ENCODE measurements around the gene RALY. TPM values are rescaled to one million over a fixed set of nuclear protein-coding genes. Genes with fewer than 3 reads are reported as not detected.
A peak's percentile ranks its signal among the peaks of the same experiment; 100 is the strongest.

Gene RALY
- total RNA-seq, 4 donors from 2014 or later = 71.6 to 166 (median 149) TPM

DNA sequence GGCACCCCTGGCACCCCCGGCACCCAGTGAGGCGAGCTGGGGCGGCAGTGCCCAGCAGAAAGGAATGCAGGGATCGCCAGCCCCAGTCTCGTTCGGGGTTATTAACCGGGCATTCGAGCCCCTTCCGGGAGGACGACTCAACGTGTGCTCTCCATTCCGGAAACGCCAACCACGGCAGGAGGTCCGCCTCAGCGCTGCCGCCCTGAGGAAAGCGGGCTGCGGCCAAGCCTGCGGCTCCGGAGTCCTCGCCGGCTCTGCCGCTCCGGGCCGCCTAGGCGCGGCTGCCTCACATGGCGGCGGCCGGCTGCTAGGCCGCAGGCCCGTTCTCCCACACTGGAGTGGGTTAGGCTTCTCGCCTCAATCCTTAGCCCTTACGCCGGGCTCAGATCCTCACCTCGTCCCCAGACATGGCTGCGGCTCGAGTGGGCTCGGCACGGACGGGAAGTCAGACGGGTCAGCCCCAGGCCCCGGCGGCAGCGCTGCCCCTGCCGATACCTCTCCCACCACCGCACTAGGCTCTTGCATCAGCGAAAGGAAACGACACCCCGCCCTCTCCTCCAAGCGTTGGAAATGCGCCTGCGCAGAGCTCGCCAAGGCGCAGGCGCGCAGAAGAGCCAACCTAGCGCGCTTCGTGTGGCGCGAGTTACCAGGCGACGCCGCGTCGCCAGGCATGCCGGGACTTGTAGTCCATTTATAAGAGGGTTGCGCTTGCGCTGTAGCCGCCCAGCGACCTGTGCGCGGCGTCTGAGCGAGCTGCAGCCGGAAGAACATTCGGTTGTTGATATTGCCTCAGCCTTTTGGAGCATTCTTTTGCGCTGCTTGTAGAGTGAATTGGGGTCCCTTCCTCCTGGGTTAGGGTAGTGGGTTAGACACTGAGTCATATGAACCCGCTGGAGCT is 118.2 kb downstream of the RALY start, which contains the start of gene EIF2S2:
Gene EIF2S2, minus strand, starts transcription at position 542 of the 898 bp plus-strand sequence. Its CDS starts 133 bp downstream, at position 409.
- in situ Hi-C loops (cut with MboI; ENCODE audit: low pct_ligation_motif_present in 1 of 4, low pct_unique_long_range_greater_than_20kb in 1 of 4, low sequenced_read_pairs in 3 of 4) (no loop called here), intact Hi-C loops (cut with DNase I; ENCODE audit: low total_unique reads) (no loop called here)
- Histone ChIP-seq H3K9me3 (no peaks in the 10 kb centered on the region), H3K4me3 (peak within 1 kb of the TSS; percentile 58 to 98 (median 76)), H3K27ac (peak within 1 kb of the TSS; percentile 96 to 100 (median 96)), H3K4me1 (peaks cover 12 to 42% (median 23%) of the 10 kb centered on the region in 4 donors), H3K36me3 (peaks cover 0 to 8% (median 2%) of the 10 kb centered on the region in 4 donors), H3K27me3 (no peaks in the 10 kb centered on the region)
- TF ChIP-seq, protein P1, sequence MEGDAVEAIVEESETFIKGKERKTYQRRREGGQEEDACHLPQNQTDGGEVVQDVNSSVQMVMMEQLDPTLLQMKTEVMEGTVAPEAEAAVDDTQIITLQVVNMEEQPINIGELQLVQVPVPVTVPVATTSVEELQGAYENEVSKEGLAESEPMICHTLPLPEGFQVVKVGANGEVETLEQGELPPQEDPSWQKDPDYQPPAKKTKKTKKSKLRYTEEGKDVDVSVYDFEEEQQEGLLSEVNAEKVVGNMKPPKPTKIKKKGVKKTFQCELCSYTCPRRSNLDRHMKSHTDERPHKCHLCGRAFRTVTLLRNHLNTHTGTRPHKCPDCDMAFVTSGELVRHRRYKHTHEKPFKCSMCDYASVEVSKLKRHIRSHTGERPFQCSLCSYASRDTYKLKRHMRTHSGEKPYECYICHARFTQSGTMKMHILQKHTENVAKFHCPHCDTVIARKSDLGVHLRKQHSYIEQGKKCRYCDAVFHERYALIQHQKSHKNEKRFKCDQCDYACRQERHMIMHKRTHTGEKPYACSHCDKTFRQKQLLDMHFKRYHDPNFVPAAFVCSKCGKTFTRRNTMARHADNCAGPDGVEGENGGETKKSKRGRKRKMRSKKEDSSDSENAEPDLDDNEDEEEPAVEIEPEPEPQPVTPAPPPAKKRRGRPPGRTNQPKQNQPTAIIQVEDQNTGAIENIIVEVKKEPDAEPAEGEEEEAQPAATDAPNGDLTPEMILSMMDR (IDR thresholded peaks at IDR 0.05) = peak in 1 of 5 experiments; percentile 19
- TF ChIP-seq POLR2A (IDR thresholded peaks at IDR 0.05) (peak; percentile 98), POLR2AphosphoS5 (IDR thresholded peaks at IDR 0.05) (peak; percentile 97 to 99 (median 99)), EP300 (IDR thresholded peaks at IDR 0.05; ENCODE audit: low read depth) (no peak)
- peak; percentile 97 for DNase-seq
- WGBS, 2 donors (ENCODE audit: low coverage in 1 of 2) = 0% methylated on average over 35 of the region's 81 CpGs; no CpG with 5 or more reads in 1 of the 2 donors

DNA sequence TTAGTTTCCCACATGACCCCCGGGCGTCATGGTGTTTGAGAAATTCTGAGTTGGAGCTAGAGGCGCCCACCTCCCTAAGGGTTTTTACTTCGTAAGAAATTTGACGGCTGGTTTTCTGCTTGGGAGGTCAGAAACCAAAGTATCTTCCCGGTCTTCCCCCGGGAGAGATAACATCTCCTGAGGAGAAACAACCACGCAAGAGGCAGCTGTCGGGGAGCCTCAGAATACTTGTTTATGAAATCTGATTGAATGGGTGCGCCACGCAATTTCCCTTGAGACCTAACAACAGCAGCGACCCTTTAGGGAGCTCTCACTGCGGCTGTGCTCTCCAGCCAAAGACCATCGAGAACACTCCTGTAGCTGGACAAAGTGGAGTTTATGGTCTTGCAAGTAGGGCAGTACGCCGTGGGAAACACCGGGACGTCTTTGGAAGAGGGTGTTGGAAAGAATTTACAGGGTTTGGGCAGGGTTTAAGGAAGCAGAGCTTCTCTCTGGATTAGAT is 118.9 kb downstream of the RALY start:
- in situ Hi-C loops (cut with MboI; ENCODE audit: low pct_ligation_motif_present in 1 of 4, low pct_unique_long_range_greater_than_20kb in 1 of 4, low sequenced_read_pairs in 3 of 4) (no loop called here), intact Hi-C loops (cut with DNase I; ENCODE audit: low total_unique reads) (no loop called here)
- Histone ChIP-seq H3K9me3 (no peaks in the 10 kb centered on the region), H3K4me3 (peak overlapping the region; percentile 34 to 98 (median 76)), H3K27ac (peak overlapping the region; percentile 96 to 100 (median 96)), H3K27me3 (no peaks in the 10 kb centered on the region), H3K4me1 (peaks cover 7 to 39% (median 22%) of the 10 kb centered on the region in 4 donors), H3K36me3 (peaks cover 0 to 8% (median 2%) of the 10 kb centered on the region in 4 donors)
- WGBS, 2 donors (ENCODE audit: low coverage in 1 of 2) = 2% methylated on average over 18 of the region's 18 CpGs; no CpG with 5 or more reads in 1 of the 2 donors
- peak; percentile 36 for DNase-seq
- no peak for TF ChIP-seq POLR2AphosphoS5 (IDR thresholded peaks at IDR 0.05)
- TF ChIP-seq EP300 (IDR thresholded peaks at IDR 0.05; ENCODE audit: low read depth) = no peak
- TF ChIP-seq, protein P1 (IDR thresholded peaks at IDR 0.05) = no peak
- no peak for TF ChIP-seq POLR2A (IDR thresholded peaks at IDR 0.05)

- DNase-seq = no peak
- H3K9me3 ChIP-seq = no peaks in the 10 kb centered on the region
- in situ Hi-C loops (cut with MboI; ENCODE audit: low pct_ligation_motif_present in 1 of 4, low pct_unique_long_range_greater_than_20kb in 1 of 4, low sequenced_read_pairs in 3 of 4) = no loop called here
- intact Hi-C loops (cut with DNase I; ENCODE audit: low total_unique reads) = no loop called here
- no peak overlapping the region for H3K27ac ChIP-seq
- WGBS, 2 donors (ENCODE audit: low coverage in 1 of 2) = 88 to 93% methylated on average over 4 of the region's 4 CpGs
- no peaks in the 10 kb centered on the region for H3K27me3 ChIP-seq
- peaks cover 0 to 18% (median 11%) of the 10 kb centered on the region in 4 donors for H3K4me1 ChIP-seq
- TF ChIP-seq POLR2A (IDR thresholded peaks at IDR 0.05) = no peak
- no peak for TF ChIP-seq EP300 (IDR thresholded peaks at IDR 0.05; ENCODE audit: low read depth)
- TF ChIP-seq POLR2AphosphoS5 (IDR thresholded peaks at IDR 0.05) = no peak
- TF ChIP-seq, protein P1 (IDR thresholded peaks at IDR 0.05) = no peak
- H3K36me3 ChIP-seq = no peaks in the 10 kb centered on the region
- H3K4me3 ChIP-seq = no peak overlapping the region
These were observed 121.1 kb downstream of the RALY start for GRCh38 chr20:34114809-34115208.

GRCh38 chr20:34115232-34115631 is 121.5 kb downstream of the RALY start:
- no peaks in the 10 kb centered on the region for H3K36me3 ChIP-seq
- H3K9me3 ChIP-seq = no peaks in the 10 kb centered on the region
- TF ChIP-seq POLR2AphosphoS5 (IDR thresholded peaks at IDR 0.05) (no peak), POLR2A (IDR thresholded peaks at IDR 0.05) (no peak), EP300 (IDR thresholded peaks at IDR 0.05; ENCODE audit: low read depth) (no peak)
- TF ChIP-seq, protein P1 (IDR thresholded peaks at IDR 0.05) = no peak
- no peak overlapping the region for H3K27ac ChIP-seq
- no peaks in the 10 kb centered on the region for H3K27me3 ChIP-seq
- no peak overlapping the region for H3K4me3 ChIP-seq
- no peak for DNase-seq
- H3K4me1 ChIP-seq = peaks cover 0 to 14% (median 8%) of the 10 kb centered on the region in 4 donors
- in situ Hi-C loops (cut with MboI; ENCODE audit: low pct_ligation_motif_present in 1 of 4, low pct_unique_long_range_greater_than_20kb in 1 of 4, low sequenced_read_pairs in 3 of 4) (no loop called here), intact Hi-C loops (cut with DNase I; ENCODE audit: low total_unique reads) (no loop called here)
